Renal cortex interstitium (tissue), 11 donors: ENCODE data around the gene GPC5. TPM values are rescaled to one million over a fixed set of nuclear protein-coding genes. Genes with fewer than 3 reads are reported as not detected.

Experiments used
- DNase-seq, 11 donors: peaks; one replicate each; pipeline ENCODE4 v3.0.0-alpha.2; 2013; ENCODE audit warnings: low read depth in 9 of 11, low spot score in 4 of 11; ENCODE audit errors: extremely low read depth in 1 of 11
- polyA plus RNA-seq, 3 donors: library from polyadenylated mRNA; unstranded; fragments of 120-200 nt; gene quantifications; one replicate each; pipeline ENCODE4 v1.2.1, GENCODE V29; 2013; ENCODE audit not compliant: insufficient read length in 3 of 3

GPC5 gene
- polyA plus RNA-seq, 3 donors, result 3.5 to 4.5 (median 4.4) TPM

DNA sequence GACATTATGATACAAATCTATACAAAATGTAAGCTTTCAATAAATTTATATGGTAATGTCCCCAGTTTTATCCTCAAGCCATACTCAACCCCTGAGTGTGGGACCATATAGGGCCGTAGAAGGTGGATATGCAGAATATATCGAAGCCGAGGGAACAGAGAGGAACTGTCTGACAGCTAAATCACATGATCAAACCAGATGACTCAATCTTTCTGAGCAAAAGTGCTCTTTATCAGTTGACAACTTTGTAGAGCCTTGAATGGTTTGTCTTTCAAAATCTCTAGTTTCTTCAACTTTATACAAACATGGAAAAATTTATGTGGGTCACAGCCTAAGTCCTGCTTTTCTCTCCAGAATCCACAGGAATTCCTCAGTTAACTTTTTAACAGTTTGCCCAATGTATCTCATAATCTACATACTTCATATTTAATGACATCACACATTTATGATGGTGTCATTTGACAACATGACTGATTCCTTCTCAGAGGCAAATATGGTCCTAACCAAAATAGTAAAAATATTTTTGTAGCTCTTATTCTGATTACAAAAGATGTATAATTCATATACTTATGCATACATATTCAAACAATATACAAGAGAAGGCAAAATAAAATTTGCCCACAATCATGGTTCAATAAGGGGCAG is 1155.2 kb downstream of the GPC5 start:
- DNase-seq, result no peak

- DNase-seq, result no peak
Measured at GRCh38 chr13:92560883-92561282, 1162.5 kb downstream of the GPC5 start.

DNA sequence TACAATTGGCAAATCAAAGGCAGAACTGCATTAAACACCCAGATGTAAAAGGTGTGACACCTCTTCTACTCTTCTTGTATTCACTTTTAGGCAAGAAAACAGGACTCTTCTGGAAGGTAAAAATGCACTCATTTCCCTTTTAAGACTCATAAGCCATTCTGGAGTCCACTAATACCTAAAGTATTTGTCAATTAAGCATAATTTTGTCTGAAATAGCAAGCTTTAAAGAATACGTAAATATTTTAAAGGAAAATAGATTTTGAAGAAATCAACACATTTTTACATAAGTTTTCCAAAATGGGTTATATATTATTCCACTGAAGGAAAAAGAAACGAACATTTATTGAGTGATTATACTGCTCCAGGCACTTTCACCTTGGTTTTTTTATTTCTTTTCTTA is 1166.5 kb downstream of the GPC5 start:
- no peak for DNase-seq

DNA sequence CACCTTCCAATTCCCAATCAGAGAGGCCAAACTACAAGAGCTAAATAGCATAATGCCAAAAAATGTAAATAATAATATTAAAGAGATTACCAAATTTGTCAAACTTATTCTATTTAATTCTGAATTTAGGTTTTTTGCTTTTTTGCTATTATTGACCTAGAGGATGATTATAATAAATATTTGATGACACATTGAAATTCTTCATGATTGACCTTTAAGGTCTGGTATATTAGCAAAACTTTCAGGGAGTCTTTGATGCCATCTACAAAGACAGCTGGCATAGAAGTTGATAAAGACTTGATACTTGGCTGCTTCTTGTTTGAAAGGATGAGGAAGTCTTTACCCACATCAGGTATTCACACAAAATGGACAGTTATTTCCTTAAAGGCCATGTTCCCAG is 1168.3 kb downstream of the GPC5 start:
- no peak for DNase-seq

- peak in 1 of 11 donors; percentile 29 for DNase-seq
Measured at GRCh38 chr13:92572190-92572589, 1173.8 kb downstream of the GPC5 start.

- peak in 8 of 11 donors; percentile 6 to 22 (median 16) for DNase-seq
Measured at GRCh38 chr13:92573467-92574057, 1175.1 kb downstream of the GPC5 start.

GRCh38 chr13:92574499-92574898 is 1176.1 kb downstream of the GPC5 start:
- DNase-seq, result no peak

GRCh38 chr13:92575777-92576176 is 1177.4 kb downstream of the GPC5 start:
- DNase-seq, result peak in 4 of 11 donors; percentile 6 to 18 (median 12)

- DNase-seq, result no peak
Measured at GRCh38 chr13:92578358-92578757, 1179.9 kb downstream of the GPC5 start.

DNA sequence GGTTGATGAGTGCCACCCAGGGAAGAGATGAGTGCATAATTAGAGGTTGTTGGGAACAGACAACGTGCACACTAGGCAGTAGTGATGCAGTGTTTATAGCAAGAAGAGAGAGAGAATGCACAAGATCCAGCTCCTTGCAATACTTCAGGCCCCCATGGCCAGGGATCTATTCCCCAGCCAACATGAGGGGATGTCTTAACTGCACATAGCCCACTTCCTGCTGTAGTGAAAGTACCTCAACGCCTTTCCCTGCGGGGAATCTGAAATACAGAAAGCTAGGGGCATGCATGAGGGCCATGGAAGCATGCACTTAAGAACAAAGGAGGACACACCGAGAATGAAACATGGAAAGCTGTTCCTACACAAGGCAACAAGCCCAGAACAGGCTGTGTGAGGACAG is 1191.5 kb downstream of the GPC5 start:
- DNase-seq, result no peak

GRCh38 chr13:92590503-92590908 is 1192.1 kb downstream of the GPC5 start:
- no peak for DNase-seq

DNA sequence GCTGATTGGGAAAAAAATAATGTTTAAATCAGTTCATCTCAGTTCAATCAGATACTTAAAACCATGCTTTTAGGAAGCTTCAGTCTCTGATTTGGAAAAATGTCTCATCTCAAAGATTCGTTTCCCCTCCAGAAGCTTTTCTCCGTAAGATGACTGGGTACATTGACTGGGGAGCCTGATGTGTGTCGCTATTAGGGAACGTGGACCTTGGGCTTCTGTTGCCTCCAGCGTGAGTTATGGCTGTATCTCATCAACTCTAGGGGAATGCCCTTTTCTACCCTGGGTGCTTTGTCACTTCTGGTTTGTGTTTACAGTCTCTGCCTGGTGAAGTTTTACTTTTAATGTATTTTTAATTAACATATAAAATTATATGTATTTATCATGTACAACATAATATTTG is 1192.7 kb downstream of the GPC5 start:
- no peak for DNase-seq

- DNase-seq, result no peak
Measured at GRCh38 chr13:92592757-92593156, 1194.3 kb downstream of the GPC5 start.

DNA sequence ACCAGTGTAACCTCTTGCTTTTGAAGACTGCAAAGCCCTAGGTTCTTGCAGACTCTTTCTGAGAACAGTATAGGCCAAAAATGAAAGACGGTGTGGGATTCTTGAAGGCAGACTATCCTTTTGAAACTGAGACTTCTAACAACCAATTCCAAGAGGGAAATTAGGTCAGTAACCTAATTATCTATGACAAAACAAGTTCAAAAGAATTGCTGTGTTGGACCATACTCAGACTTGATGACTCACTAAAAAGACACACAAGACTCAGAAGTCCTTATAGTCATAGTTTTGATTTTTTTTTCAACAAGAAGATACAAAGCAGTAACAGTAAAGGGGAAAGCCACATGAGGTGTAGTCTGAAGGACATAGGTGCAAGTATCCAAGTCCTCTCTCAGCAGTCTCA is 1204.1 kb downstream of the GPC5 start:
- no peak for DNase-seq

DNA sequence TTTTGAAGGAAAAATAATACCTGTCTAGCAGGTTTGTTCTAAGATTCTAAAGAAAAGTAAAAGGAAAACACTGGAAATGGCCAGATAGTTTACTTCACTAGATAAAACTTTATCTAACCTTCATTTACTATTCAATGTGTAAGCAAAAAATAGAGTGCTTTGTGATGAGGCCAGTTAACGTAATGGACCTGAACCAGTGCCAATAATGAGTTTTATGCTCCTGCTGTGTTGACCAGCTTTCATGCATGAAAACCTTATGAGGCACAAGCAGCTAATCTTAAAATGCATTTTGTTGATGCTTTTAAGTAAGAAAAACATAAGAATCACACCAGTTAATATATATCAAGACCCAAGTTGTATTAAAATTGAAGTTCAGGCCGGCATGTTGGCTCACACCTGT is 1211.0 kb downstream of the GPC5 start:
- DNase-seq, result no peak

DNA sequence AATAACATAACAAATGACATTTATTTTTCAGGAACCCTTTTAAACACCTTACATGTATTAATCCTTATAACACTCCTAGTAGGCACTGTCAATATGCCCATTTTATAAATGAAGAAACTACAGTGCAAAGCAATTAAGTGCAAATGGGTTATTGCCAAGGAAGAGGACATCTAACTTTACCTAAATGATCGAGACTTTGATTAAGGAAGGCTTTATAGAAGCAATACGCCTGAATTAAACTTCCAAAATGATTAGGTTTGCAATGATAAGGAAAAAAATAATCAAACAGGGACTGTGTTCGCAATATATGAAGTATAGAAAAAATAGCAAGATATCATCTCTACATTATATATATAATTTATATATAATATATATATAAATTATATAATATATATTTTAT is 1214.5 kb downstream of the GPC5 start:
- no peak for DNase-seq

DNA sequence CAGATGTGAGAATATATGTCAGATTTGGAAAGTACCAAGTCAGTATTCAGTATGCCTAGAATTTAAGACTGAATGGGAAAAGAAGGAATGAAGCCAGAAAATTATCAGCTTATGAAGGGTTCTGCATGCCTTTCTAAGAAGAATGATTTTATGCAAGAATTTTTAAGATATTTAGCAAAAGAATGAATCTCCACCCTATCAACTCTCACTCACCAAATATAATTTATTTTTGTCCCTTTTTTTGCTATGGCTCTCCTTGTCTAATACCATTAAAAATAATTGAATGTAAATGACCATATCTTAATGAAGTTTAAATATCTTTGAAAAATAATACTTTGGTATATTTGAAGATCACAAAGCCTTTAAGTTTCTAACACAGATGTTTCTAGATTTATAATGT is 1215.5 kb downstream of the GPC5 start:
- DNase-seq, result no peak

- DNase-seq, result no peak
Measured at GRCh38 chr13:92621985-92622384, 1223.6 kb downstream of the GPC5 start.

DNA sequence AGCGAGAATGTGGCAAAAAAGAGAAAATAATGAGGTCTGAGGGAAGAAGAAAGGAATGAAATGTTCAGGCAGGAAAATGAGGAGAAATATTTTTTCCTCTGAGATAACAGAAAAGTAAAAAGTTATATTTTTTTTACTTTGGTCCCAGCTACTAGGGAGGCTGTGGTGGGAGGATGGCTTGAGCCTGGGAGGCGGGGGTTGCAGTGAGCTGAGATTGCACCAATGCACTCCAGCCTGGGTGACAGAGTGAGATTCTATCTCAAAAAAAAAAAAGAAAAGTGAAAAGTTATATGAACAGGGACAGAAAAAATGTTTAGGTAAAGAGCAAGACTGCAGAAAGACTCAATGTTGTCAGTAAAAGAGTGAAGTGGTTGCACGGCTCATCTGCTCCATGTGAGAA is 1224.5 kb downstream of the GPC5 start:
- DNase-seq, result no peak

DNA sequence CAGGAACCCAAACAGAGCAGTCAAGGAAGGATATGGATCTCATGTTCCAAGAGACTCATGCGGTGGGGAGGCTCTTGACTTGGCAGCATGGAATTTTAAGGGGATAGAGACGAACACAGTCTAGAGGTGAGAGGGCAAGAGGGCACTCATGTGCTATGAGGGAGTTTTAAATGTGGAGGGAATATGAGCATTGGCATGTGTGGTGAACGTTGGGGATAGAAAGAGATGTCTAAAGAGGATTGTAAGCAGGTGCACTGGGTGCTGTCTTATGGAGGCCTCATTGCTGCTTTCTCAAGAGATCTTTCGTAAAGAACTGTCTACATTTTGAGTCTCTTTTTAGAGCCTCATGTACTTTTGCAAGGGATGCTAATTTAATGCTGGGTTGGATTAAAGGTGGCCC is 1227.9 kb downstream of the GPC5 start:
- no peak for DNase-seq

GRCh38 chr13:92640936-92641335 is 1242.5 kb downstream of the GPC5 start:
- no peak for DNase-seq
